HCT116 (cell line): ENCODE results near the gene LTB4R2. TPM values are rescaled to one million over a fixed set of nuclear protein-coding genes. Genes with fewer than 3 reads are reported as not detected.

ENCODE experiments used
- ATAC-seq: fragments of 200-7000 bp; cut with Tn5 transposase; 2 replicates; pipeline ENCODE4 v1.9.1; 2020; ENCODE audit warnings: mild to moderate bottlenecking, moderate library complexity
- BruUV-seq: library from RNA; stranded (reverse); fragments of 400-500 nt; replicated peaks from 2 replicates; lab custom pipeline; 2021; lab: Mats Ljungman, UMichigan
- CTCF ChIA-PET: fragments of 300-600 bp; sonication (Branson Sonifier 250); formaldehyde crosslinking; loops from one replicate; lab custom pipeline; 2021; ENCODE audit warnings: antibody characterized with exemption; lab: Charles Lee
- POLR2A ChIA-PET: fragments of 300-600, 350-600 bp; sonication (Branson Sonifier 250); formaldehyde crosslinking; loops from one replicate; lab custom pipeline; 2021; ENCODE audit warnings: antibody characterized with exemption; lab: Charles Lee
- RAD21 ChIA-PET, 2 experiments: fragments of 300-600 bp; sonication (Branson Sonifier 250); formaldehyde crosslinking; loops; one replicate each; lab custom pipeline; 2023; ENCODE audit warnings: low total read pairs in 2 of 2; ENCODE audit not compliant: uncharacterized antibody in 2 of 2, unreplicated experiment in 2 of 2, low non-redundant PET in 1 of 2; lab: Charles Lee
- DNase-seq: peaks from one replicate; pipeline ENCODE4 v3.0.0-alpha.2; 2010; ENCODE audit warnings: low read depth, low spot score
- H2AFZ ChIP-seq: fragments of 200-600 bp; shearing (Covaris generic), sonication (generic); 2 replicates; pipeline ENCODE4 v1.6.1; 2017; ENCODE audit warnings: low read depth, mixed run types, mixed read lengths, antibody characterized with exemption, low read length; ENCODE audit not compliant: poor library complexity, severe bottlenecking
- H3K27ac ChIP-seq: 2 replicates; pipeline ENCODE4 v1.5.1; 2012; ENCODE audit warnings: low read depth, low read length
- H3K27me3 ChIP-seq: fragments of 200-600 bp; sonication (generic); 2 replicates; pipeline ENCODE4 v1.6.1; 2016; ENCODE audit warnings: mixed run types, low read length, mixed read lengths; ENCODE audit not compliant: insufficient read depth
- H3K36me3 ChIP-seq, 2 experiments: fragments of 200-500 bp in 1 of 2; fragments of 200-600 bp in 1 of 2; sonication (Bioruptor generic) in 1 of 2; sonication (generic) in 1 of 2; 2 replicates each; pipeline versions ENCODE4 v1.5.1 to v1.6.1; 2014 to 2016; ENCODE audit warnings: low read length in 2 of 2, inconsistent platforms in 1 of 2, mixed read lengths in 1 of 2, mixed run types in 1 of 2; ENCODE audit not compliant: insufficient read depth in 2 of 2, control insufficient read depth in 1 of 2
- H3K4me1 ChIP-seq, 2 experiments: fragments of 200-600 bp in 1 of 2; sonication (generic) in 1 of 2; 2 replicates each; pipeline versions ENCODE4 v1.5.1 to v1.6.1; 2012 to 2017; ENCODE audit warnings: low read length in 2 of 2, inconsistent platforms in 1 of 2, mild to moderate bottlenecking in 1 of 2, mixed read lengths in 1 of 2, mixed run types in 1 of 2, moderate library complexity in 1 of 2; ENCODE audit not compliant: insufficient read depth in 2 of 2, control insufficient read depth in 1 of 2
- H3K4me2 ChIP-seq: fragments of 200-600 bp; sonication (generic); 2 replicates; pipeline ENCODE4 v1.6.1; 2017; ENCODE audit warnings: mixed run types, low read length, mixed read lengths
- H3K4me3 ChIP-seq, 2 experiments: fragments of 200-600 bp in 1 of 2; sonication (generic) in 1 of 2; replicated peaks in 1 of 2; 2 replicates each; pipeline ENCODE4 v1.5.1; 2011 to 2016; ENCODE audit warnings: low read length in 2 of 2, control low read depth in 1 of 2, low read depth in 1 of 2, mild to moderate bottlenecking in 1 of 2, mixed read lengths in 1 of 2, mixed run types in 1 of 2
- H3K79me2 ChIP-seq: fragments of 200-600 bp; sonication (generic); 2 replicates; pipeline ENCODE4 v1.6.1; 2017; ENCODE audit warnings: mild to moderate bottlenecking, mixed run types, low read length, moderate library complexity, mixed read lengths; ENCODE audit not compliant: insufficient read depth
- H3K9ac ChIP-seq: fragments of 200-600 bp; sonication (generic); 2 replicates; pipeline ENCODE4 v1.6.1; 2016; ENCODE audit warnings: low read length, mixed read lengths
- H3K9me2 ChIP-seq: fragments of 200-600 bp; sonication (generic), shearing (Covaris generic); 2 replicates; pipeline ENCODE4 v1.6.1; 2017; ENCODE audit warnings: mixed run types, mild to moderate bottlenecking, moderate library complexity; ENCODE audit not compliant: insufficient read depth
- H3K9me3 ChIP-seq, 2 experiments: fragments of 200-500 bp in 1 of 2; fragments of 200-600 bp in 1 of 2; sonication (Bioruptor generic) in 1 of 2; sonication (generic) in 1 of 2; 2 replicates each; pipeline ENCODE4 v1.6.1; 2014 to 2017; ENCODE audit warnings: low read length in 2 of 2, mixed read lengths in 2 of 2, inconsistent platforms in 1 of 2, low read depth in 1 of 2, mild to moderate bottlenecking in 1 of 2, mixed run types in 1 of 2, moderate library complexity in 1 of 2; ENCODE audit not compliant: control insufficient read depth in 1 of 2, insufficient read depth in 1 of 2
- H4K20me1 ChIP-seq: fragments of 200-600 bp; sonication (generic), shearing (Covaris generic); 2 replicates; pipeline ENCODE4 v1.6.1; 2017; ENCODE audit warnings: mixed run types, mild to moderate bottlenecking, moderate library complexity; ENCODE audit not compliant: insufficient read depth
- CEBPB ChIP-seq: IDR thresholded peaks from 2 replicates; pipeline ENCODE4 v1.6.1; 2012; ENCODE audit warnings: low read depth
- CTCF ChIP-seq, 3 experiments: fragments of 200-600 bp in 1 of 3; sonication (generic) in 1 of 3; IDR thresholded peaks in 2 of 3; conservative IDR thresholded peaks in 1 of 3; 2 replicates each; pipeline ENCODE4 v1.5.1; 2012 to 2017; ENCODE audit warnings: low read depth in 2 of 3, low read length in 2 of 3, antibody characterized with exemption in 1 of 3, borderline replicate concordance in 1 of 3, control low read depth in 1 of 3, mild to moderate bottlenecking in 1 of 3, mixed read lengths in 1 of 3, mixed run types in 1 of 3, moderate library complexity in 1 of 3; ENCODE audit not compliant: insufficient read depth in 1 of 3
- EZH2phosphoT487 ChIP-seq: fragments of 200-600 bp; IDR thresholded peaks from 2 replicates; pipeline ENCODE4 v1.6.1; 2018; ENCODE audit warnings: antibody characterized with exemption, borderline replicate concordance
- SIN3A ChIP-seq: IDR thresholded peaks from 2 replicates; pipeline ENCODE4 v1.6.1; 2012; ENCODE audit warnings: low read depth
- TCF7L2 ChIP-seq: IDR thresholded peaks from 2 replicates; pipeline ENCODE4 v1.7.0; 2011; ENCODE audit warnings: borderline replicate concordance, inconsistent platforms; ENCODE audit not compliant: insufficient read depth, insufficient read length; ENCODE audit errors: extremely low read depth
- ZBTB33 ChIP-seq: IDR thresholded peaks from 2 replicates; pipeline ENCODE4 v1.6.1; 2011; ENCODE audit warnings: mild to moderate bottlenecking, low read length, moderate library complexity; ENCODE audit not compliant: insufficient replicate concordance; ENCODE audit errors: extremely low read depth
- intact Hi-C: fragments of 100-400 bp; cut with micrococcal nuclease; formaldehyde crosslinking; loops from 2 replicates; pipeline ENCODE4 v1.10.0; 2022
- total RNA-seq: library from RNA; stranded (reverse); gene quantifications from one replicate; pipeline ENCODE4 v1.2.1, GENCODE V29; 2021; ENCODE audit not compliant: unreplicated experiment

The LTB4R2 gene
- total RNA-seq, 1 experiment from 2014 or later, result 15.4 TPM

DNA sequence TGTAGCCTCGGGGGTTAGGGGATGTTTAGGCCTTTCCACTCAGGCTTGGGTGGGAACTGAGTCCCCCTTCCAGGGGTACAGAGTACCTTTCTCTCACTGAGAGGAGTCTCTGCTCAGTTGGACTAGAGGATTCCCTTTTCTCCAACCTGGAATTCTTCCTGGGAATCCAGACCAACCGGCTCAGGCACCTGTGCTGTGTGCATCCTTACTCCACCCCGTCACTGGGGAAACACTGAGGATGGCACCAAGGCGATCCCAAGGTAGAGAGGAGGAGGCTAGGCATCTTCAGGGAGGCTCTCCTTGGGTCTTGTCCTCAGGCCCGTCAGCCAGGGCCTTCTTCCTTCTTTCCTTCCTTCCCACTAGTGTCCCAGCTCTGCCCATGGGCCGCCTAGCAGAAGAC lies 46.1 kb upstream of the LTB4R2 start:
- ChIA-PET CTCF (no interaction called here), RAD21 (no interaction called here), POLR2A (no interaction called here)
- TF ChIP-seq SIN3A (no peak), CEBPB (no peak), CTCF (IDR thresholded peaks at IDR 0.05 in 2 of 3, conservative IDR thresholded peaks at IDR 0.05 in 1 of 3; ENCODE audit: borderline replicate concordance in 1 of 3, insufficient read depth in 1 of 3, low read depth in 2 of 3, low read length in 2 of 3) (no peak), TCF7L2 (no peak), ZBTB33 (no peak), EZH2phosphoT487 (no peak)
- Histone ChIP-seq H3K4me3 (no peak overlapping the region), H4K20me1 (no peaks in the 10 kb centered on the region), H3K27me3 (no peaks in the 10 kb centered on the region), H2AFZ (no peak overlapping the region), H3K27ac (no peak overlapping the region), H3K4me1 (peaks cover 7 to 12% of the 10 kb centered on the region in 2 experiments), H3K36me3 (no peaks in the 10 kb centered on the region; a peak in 1 of 4 replicates), H3K79me2 (no peaks in the 10 kb centered on the region), H3K9me3 (no peaks in the 10 kb centered on the region), H3K9ac (no peak overlapping the region), H3K4me2 (no peak overlapping the region), H3K9me2 (no peaks in the 10 kb centered on the region)
- no peak for DNase-seq
- intact Hi-C loops, result no loop called here
- ATAC-seq, result no peak
- BruUV-seq, result no TSS peak
